HepG2 (cell line): Measurements from ENCODE around the gene CHIC2. TPM values are rescaled to one million over a fixed set of nuclear protein-coding genes. Genes with fewer than 3 reads are reported as not detected.
A peak's percentile ranks its signal among the peaks of the same experiment; 100 is the strongest.

Experiments used
- AHDC1 ChIP-seq: sonication (generic); formaldehyde crosslinking; IDR thresholded peaks from 2 replicates; pipeline ENCODE4 v1.5.1; 2020; ENCODE audit warnings: mild to moderate bottlenecking, missing genetic modification reagents, borderline replicate concordance
- ARNT2 ChIP-seq: sonication (generic); formaldehyde crosslinking; IDR thresholded peaks from 2 replicates; pipeline ENCODE4 v1.8.0; 2022; ENCODE audit warnings: mild to moderate bottlenecking, low read depth, missing genetic modification reagents, moderate library complexity
- ATF3 ChIP-seq: sonication (generic); formaldehyde crosslinking; IDR thresholded peaks from 2 replicates; pipeline ENCODE4 v1.4.0; 2020; ENCODE audit warnings: missing genetic modification reagents
- CHD2 ChIP-seq: IDR thresholded peaks from 2 replicates; pipeline ENCODE4 v1.6.1; 2011; ENCODE audit warnings: low read depth, low read length, improper control_type of control experiment
- DNMT3B ChIP-seq: conservative IDR thresholded peaks from 2 replicates; pipeline ENCODE4 v1.6.1; 2016; ENCODE audit warnings: missing biosample characterization, control low read depth
- ETV5 ChIP-seq: IDR thresholded peaks from 2 replicates; pipeline ENCODE4 v1.6.1; 2018; ENCODE audit warnings: missing biosample characterization, missing genetic modification reagents, inconsistent platforms, borderline replicate concordance
- FOXO1 ChIP-seq: sonication (generic); formaldehyde crosslinking; IDR thresholded peaks from 2 replicates; pipeline ENCODE4 v1.4.0; 2020; ENCODE audit warnings: missing genetic modification reagents
- HNF1B ChIP-seq: sonication (generic); formaldehyde crosslinking; IDR thresholded peaks from 2 replicates; pipeline ENCODE4 v1.5.1; 2020; ENCODE audit warnings: mild to moderate bottlenecking, moderate library complexity, missing genetic modification reagents
- HNF4A ChIP-seq: sonication (generic); formaldehyde crosslinking; IDR thresholded peaks from 2 replicates; pipeline ENCODE4 v1.4.0; 2020; ENCODE audit warnings: missing genetic modification reagents
- MATR3 ChIP-seq: sonication (generic); formaldehyde crosslinking; IDR thresholded peaks from 2 replicates; pipeline ENCODE4 v1.4.0; 2020; ENCODE audit warnings: missing genetic modification reagents
- MBD4 ChIP-seq: IDR thresholded peaks from 2 replicates; pipeline ENCODE4 v1.6.1; 2012; ENCODE audit warnings: low read length, inconsistent platforms, borderline replicate concordance
- MED1 ChIP-seq: sonication (generic); formaldehyde crosslinking; IDR thresholded peaks from 2 replicates; pipeline ENCODE4 v1.4.0; 2020; ENCODE audit warnings: missing genetic modification reagents
- PPARG ChIP-seq: conservative IDR thresholded peaks from 2 replicates; pipeline ENCODE4 v1.6.1; 2016; ENCODE audit warnings: missing biosample characterization, missing genetic modification reagents
- REL ChIP-seq: sonication (generic); formaldehyde crosslinking; conservative IDR thresholded peaks from 2 replicates; pipeline ENCODE4 v1.8.0; 2022; ENCODE audit warnings: mild to moderate bottlenecking, missing genetic modification reagents, moderate library complexity
- SAP130 ChIP-seq: IDR thresholded peaks from 2 replicates; pipeline ENCODE4 v1.6.1; 2016; ENCODE audit warnings: low read depth
- SOX13 ChIP-seq, 3 experiments: fragments of 450-650 bp in 1 of 3; sonication (generic) in 1 of 3; formaldehyde crosslinking in 1 of 3; IDR thresholded peaks in 2 of 3; conservative IDR thresholded peaks in 1 of 3; 2 replicates each; pipeline versions ENCODE4 v1.5.0 to v1.6.1; 2016 to 2020; ENCODE audit warnings: antibody characterized with exemption in 1 of 3, mild to moderate bottlenecking in 1 of 3, missing compliant biosample characterization in 1 of 3, missing genetic modification reagents in 1 of 3, moderate library complexity in 1 of 3
- SRSF1 ChIP-seq: fragments of 200-400 bp; formaldehyde crosslinking; optimal IDR thresholded peaks from 2 replicates; pipeline ENCODE3; 2017; ENCODE audit warnings: mild to moderate bottlenecking, low read depth, low read length, moderate library complexity
- TCF7 ChIP-seq: sonication (generic); IDR thresholded peaks from 2 replicates; pipeline ENCODE4 v1.6.1; 2016; ENCODE audit warnings: antibody characterized with exemption, low read depth
- XBP1 ChIP-seq: sonication (generic); formaldehyde crosslinking; IDR thresholded peaks from 2 replicates; pipeline ENCODE4 v1.5.0; 2020; ENCODE audit warnings: missing genetic modification reagents
- ZEB1 ChIP-seq: IDR thresholded peaks from 2 replicates; pipeline ENCODE4 v1.6.1; 2012; ENCODE audit warnings: mild to moderate bottlenecking, low read depth, inconsistent platforms; ENCODE audit not compliant: insufficient replicate concordance
- ZFX ChIP-seq: sonication (generic); formaldehyde crosslinking; IDR thresholded peaks from 2 replicates; pipeline ENCODE4 v1.4.0; 2020; ENCODE audit warnings: mild to moderate bottlenecking, low read depth, missing genetic modification reagents, moderate library complexity
- ZNF451 ChIP-seq: sonication (generic); formaldehyde crosslinking; IDR thresholded peaks from 2 replicates; pipeline ENCODE4 v1.5.0; 2020; ENCODE audit warnings: mild to moderate bottlenecking, missing genetic modification reagents
- ZNF614 ChIP-seq: IDR thresholded peaks from 2 replicates; pipeline ENCODE4 v1.6.1; 2018; ENCODE audit warnings: missing biosample characterization, missing genetic modification reagents, inconsistent platforms, borderline replicate concordance
- ZNF781 ChIP-seq: sonication (generic); formaldehyde crosslinking; IDR thresholded peaks from 2 replicates; pipeline ENCODE4 v1.5.1; 2020; ENCODE audit warnings: borderline replicate concordance, mild to moderate bottlenecking, missing genetic modification reagents; ENCODE audit errors: not compliant biosample characterization
- polyA plus RNA-seq, 8 experiments: library from polyadenylated mRNA; depleted of rRNA in 3 of 8; stranded (reverse) in 7 of 8; unstranded in 1 of 8; fragments of >200 nt; fragmentation: Illumina TruSeq in 4 of 8; extraction: Trizol in 4 of 8; gene quantifications; 2 replicates each; pipeline versions ENCODE4 v1.2.1 to v1.2.3, GENCODE V29; 2011 to 2016; ENCODE audit warnings: low read depth in 4 of 8, missing spikeins in 1 of 8, mixed read lengths in 1 of 8; ENCODE audit not compliant: insufficient read depth in 1 of 8
- total RNA-seq, 5 experiments: library from RNA; depleted of rRNA; stranded (reverse); fragments of >200 nt; fragmentation: Illumina TruSeq; extraction: Trizol; gene quantifications; 2 replicates each; pipeline ENCODE4 v1.2.3, GENCODE V29; 2016; ENCODE audit warnings: low read depth in 1 of 5

The CHIC2 gene
- total and polyA plus RNA-seq, 2 of the 13 experiments (the other 11 are each of a cell fraction or from before 2014, with no cell fraction given): 10.0 to 17.2 TPM

DNA sequence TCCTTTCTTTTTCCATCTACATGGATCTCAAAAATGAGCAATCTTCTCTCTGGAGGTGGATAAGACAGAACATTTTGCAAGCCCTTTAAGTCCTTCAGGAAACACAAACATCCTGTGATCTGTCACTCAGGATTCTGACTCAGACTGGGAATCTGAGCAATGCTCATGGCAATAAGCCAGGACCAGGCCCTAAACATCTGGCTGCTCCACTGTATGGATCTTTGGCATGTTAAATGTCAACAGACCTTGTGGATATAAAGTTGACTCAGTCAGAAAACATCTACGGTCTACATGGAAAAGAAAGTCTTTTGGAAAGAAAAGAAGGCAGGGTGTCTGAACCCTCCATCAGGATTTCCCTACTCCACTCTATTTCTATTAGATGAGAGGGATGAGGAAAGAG, 17.8 kb upstream of the CHIC2 start (continued):
- TF ChIP-seq ATF3 (CRISPR knock-in tag) (peak; percentile 79; the same call in 1 of the 2 replicates), ETV5 (CRISPR knock-in tag) (peak; percentile 94), HNF4A (CRISPR knock-in tag) (0 out of 2 replicates have a peak, but pooled peaks have one; percentile 16), TCF7 (peak; percentile 66; the same call in 1 of the 2 replicates), SRSF1 (no peak), PPARG (CRISPR knock-in tag) (peak; percentile 79), XBP1 (CRISPR knock-in tag) (no peak), FOXO1 (CRISPR knock-in tag) (peak; percentile 78; the same call in 1 of the 2 replicates), ZFX (peak; percentile 68), ARNT2 (CRISPR knock-in tag) (no peak), SAP130 (peak; percentile 82), ZNF451 (no peak), ZNF781 (CRISPR knock-in tag) (no peak), DNMT3B (peak; percentile 71; the same call in 1 of the 2 replicates), ZNF614 (peak; percentile 29; the same call in 1 of the 2 replicates), AHDC1 (CRISPR knock-in tag) (peak; percentile 86; the same call in 1 of the 2 replicates), CHD2 (no peak), HNF1B (CRISPR knock-in tag) (peak; percentile 53; the same call in 1 of the 2 replicates), REL (no peak), SOX13 (IDR thresholded peaks at IDR 0.05) (no peak; the same call in 1 of the 2 replicates), SOX13 (CRISPR knock-in tag; conservative IDR thresholded peaks at IDR 0.05 in 1 of 2, IDR thresholded peaks at IDR 0.05 in 1 of 2) (peak in 1 of 2 experiments; percentile 84; a peak in 1 of 4 replicates), ZEB1 (no peak), MED1 (peak; percentile 87), MBD4 (0 out of 2 replicates have a peak, but pooled peaks have one; percentile 36), MATR3 (no peak)
